Stimulated activated CD4-positive, alpha-beta T cell treated with anti-CD3 and anti-CD28 coated beads, Interleukin-1b, Interleukin-23, amount 100 ng/mL, for 48 hours (primary cell): Measurements from ENCODE around the gene DCUN1D3.
A peak's percentile ranks its signal among the peaks of the same experiment; 100 is the strongest.
"Not testable (repeated sequence)": the region's sequence is repeated elsewhere in the genome, so short reads cannot be mapped to it uniquely, and the experiment has no call there.

Source experiments
- DNase-seq: peaks from one replicate; pipeline ENCODE4 v3.0.0-alpha.2; 2020

Gene DCUN1D3

GRCh38 chr16:20886320-20886719 is 13.8 kb downstream of the DCUN1D3 start:
- DNase-seq: no peak

DNA sequence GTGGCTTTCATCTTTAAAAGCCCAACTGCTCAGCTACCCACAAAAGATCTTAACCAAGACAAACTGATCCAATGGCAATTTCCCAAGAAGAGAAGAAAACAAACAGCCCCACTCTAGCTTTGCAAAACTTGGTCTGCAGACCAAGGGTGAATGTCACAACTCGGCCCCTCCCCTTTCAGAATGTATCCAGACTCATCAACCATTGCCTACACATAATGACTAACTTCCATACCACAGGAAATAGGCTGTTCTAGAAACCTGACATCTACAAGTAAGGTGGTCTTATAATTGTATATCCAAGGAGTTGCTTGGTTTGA is 16.0 kb downstream of the DCUN1D3 start:
- DNase-seq: peak; percentile 25

DNA sequence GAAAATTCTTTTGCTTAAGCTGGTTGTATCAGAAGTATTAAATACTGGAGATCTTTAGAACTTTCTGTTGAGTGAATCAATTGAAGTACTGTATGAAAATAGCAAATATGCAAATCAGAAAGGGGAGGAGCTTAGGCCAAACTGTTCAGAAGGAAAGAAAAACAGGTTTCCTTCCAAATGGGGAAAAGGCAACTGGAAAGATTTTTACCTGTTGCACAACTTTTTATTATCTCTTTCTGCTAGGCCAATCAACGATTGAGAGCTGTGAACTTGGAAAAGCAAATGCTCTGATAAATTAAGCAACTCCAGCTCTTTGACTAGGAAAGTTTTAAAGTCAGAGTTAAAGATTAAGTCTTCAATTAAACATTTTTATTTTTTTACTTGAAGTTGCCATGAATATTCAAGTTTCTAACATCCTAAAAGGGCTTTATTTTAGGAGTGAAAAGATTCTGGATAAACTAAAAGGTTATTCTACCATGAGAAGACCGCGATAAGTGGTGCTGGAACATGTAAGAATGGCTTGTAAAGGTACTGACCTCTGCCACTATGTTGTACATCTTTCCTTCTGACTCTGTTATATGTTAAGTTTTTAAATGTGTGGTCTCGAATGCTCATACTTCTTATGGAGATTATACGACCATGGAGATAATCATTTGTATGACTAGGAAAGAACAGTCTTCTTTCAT is 16.5 kb downstream of the DCUN1D3 start:
- no peak for DNase-seq

DNA sequence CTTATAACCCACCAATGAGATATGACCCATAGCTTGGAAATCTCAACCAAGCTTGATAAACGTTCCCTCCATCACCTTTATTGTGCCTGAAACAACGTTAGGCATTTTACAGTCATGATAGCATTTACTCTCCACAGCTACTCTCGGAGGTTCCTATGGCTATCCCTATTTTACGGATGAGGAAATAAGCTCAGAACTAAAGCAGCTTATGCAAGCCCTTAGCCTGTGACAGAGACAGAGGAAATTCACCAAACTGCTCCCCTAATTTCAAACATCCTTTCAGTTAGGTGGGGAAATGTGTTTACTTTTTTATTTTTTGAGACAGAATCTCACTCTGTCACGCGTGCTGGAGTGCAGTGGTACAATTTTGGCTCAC is 18.7 kb downstream of the DCUN1D3 start:
- no peak for DNase-seq

GRCh38 chr16:20880867-20881502 is 19.2 kb downstream of the DCUN1D3 start:
- DNase-seq: no peak

DNA sequence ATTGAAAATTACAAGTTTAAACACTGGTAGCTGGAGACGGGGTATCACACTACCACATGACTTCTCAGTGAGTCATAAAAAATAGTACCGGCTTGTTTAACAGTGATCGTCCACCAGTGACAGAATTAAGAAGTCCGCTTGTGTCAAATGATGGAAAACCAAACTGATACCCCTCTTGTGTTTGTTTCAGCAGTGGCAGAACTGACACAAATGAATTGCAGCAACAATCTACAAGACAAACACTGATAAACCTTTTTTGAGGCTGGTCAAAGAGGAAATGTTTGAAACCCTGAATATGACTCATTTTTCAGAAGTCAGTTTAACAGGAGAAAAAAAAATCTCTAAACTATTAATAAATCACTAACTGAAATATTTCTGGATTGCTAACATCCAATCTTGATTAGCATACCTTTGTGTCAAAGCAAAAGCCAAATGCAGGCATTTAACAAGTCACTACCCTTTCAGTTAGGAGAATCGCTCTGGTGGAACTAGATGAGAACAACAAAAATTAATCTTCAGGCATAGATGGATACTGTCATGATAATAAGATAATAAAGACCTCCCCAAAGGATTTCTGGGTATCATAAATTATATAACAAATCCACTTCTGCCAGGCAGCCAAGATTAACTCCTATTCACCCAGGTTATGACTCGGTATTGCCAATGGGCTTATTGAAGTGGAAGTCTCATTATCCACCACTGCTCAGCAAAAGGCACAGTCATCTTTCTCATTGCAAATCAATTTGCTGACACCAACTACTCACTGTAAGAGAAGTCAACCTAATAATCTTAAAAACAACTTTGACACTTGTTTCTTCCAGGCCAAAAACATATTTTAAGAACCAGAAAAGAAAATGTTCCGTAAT is 20.8 kb downstream of the DCUN1D3 start:
- no peak for DNase-seq

GRCh38 chr16:20878682-20879147 is 21.4 kb downstream of the DCUN1D3 start:
- no peak for DNase-seq

- DNase-seq: no peak
Measured at GRCh38 chr16:20875355-20875650, 24.9 kb downstream of the DCUN1D3 start.

DNA sequence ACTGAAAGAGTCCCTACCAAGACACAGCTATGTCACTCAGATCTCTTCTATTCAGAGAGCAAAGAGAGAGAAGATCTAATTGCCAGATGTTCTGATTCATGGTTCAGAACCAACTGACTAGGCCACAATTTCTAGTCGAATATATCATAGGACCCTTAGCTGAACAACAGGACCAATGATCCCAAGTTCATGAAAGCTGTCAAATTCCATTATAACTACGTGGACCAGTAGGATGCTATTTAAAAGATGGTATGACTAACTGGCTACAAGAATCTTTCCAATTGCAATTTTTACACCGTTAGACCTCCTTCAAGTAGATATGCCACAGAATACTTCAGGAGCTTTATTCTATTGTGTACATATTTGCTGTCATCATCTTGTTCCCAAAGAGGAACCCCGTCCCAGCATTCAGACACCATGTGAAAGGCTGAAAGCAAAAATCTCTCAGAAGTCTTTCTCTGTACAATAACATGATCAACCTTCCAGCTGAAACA is 26.0 kb downstream of the DCUN1D3 start:
- DNase-seq: no peak

GRCh38 chr16:20873331-20873730 is 26.8 kb downstream of the DCUN1D3 start:
- no peak for DNase-seq

DNA sequence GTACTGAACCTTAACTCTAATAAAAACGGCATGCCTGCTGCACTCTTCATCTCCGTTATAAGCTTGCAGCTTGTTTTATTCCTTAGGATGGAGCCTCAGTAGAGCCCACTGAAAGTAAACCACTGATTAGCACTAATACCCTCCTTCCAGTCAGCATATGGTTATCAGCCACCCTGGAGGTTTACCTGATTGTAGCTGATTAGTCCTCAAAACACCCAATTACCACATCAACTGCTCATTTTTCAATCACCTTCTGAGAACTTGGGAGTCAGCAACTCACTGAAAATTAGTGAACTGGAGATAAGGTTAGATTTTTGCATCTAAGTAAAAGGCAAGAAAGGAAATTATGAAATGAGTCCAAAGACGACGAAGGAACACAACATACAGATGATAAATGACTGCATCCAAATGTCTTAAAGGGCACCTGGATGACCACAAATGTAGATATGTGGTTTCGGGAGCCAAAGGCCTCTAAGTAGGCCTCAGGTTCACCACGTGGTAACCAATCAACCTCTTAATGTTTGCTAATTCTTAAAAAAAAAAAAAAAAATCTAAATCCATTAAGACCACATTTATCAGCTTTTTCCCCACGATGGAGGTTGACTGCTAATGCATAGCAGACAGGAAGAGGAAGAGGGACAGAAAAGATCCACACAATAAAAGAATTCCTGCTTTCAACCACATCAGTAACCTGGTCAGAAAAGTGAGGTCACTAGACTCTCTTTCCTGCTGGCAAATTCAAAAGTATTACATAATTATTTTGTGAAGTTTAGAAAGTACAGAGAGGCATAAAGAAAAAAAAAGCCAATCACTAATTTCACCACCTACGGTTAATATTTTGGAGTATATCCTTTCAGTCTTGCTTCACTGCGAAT is 28.0 kb downstream of the DCUN1D3 start:
- DNase-seq: no peak

- no peak for DNase-seq
Measured at GRCh38 chr16:20871258-20871657, 28.9 kb downstream of the DCUN1D3 start.

- no peak for DNase-seq
Measured at GRCh38 chr16:20870122-20870820, 29.9 kb downstream of the DCUN1D3 start.

DNA sequence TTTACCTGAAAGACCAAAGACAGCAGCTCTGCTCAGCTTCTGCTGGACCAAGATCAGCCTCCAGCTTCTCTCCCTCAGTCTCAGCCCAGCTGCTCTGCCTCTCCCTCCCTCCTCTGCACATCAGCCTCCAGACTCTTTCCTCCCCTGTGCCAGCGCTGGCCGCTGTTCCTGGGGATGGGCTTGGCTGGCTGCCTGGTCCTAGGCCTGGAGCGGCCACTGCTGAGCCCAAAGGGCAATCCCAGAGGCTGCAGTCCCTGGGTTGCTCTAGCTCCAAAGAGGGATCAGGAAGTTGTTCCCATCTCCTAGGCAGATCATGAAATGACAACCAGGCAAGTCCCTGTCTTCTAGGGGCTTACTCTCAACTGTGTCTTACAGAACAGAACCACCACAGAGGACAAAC is 31.3 kb downstream of the DCUN1D3 start:
- no peak for DNase-seq

DNA sequence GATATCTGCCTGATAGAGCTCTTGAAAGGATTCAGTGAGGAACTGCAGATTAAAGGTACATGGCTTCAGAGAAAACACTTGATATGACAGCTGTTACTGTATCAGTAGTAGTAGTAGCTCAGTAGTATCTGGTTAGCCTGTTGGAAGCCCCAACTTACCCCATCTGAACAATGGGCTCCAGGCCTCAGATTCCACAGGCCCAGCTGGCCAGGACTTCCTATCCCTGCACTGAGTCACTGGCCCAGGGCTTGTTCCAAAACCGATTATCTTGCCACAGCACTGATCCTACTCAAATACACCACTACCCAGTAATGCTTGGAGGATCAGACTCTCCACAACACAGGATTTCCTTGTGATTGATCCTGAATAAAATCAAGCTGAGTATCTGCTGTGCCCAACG is 32.6 kb downstream of the DCUN1D3 start:
- DNase-seq: no peak

- no peak for DNase-seq
Measured at GRCh38 chr16:20866801-20867200, 33.4 kb downstream of the DCUN1D3 start.

DNA sequence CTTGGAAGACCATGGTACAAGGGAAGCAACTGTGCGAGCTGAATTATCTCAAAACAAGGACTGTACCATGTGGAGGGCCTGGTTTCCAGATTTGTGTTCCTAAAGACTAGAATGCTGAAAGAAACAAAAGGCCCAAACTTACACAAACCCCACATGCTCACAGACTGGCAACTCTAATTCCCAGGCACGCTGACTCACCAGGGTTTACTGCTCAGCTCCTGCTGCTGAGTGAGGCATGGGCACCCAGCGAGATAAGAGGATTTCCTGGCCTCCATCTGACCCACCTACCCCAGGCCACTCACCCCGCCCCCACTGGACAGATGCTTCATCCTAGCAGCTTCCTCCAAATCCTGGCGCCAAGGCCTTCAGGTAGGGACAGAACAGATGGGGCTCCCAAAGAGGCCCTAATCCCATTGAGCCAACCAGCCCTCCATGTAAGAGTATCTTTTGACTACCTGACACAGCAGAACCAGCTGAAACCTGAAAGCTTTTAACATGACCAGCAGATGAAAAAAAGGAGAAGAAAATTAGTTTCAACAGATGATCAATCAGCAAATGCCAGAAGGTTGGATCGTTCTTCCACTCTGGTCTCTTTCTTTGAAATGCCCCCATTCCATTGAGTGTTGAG is 33.9 kb downstream of the DCUN1D3 start:
- no peak for DNase-seq

GRCh38 chr16:20865420-20866131 is 34.6 kb downstream of the DCUN1D3 start:
- no peak for DNase-seq

DNA sequence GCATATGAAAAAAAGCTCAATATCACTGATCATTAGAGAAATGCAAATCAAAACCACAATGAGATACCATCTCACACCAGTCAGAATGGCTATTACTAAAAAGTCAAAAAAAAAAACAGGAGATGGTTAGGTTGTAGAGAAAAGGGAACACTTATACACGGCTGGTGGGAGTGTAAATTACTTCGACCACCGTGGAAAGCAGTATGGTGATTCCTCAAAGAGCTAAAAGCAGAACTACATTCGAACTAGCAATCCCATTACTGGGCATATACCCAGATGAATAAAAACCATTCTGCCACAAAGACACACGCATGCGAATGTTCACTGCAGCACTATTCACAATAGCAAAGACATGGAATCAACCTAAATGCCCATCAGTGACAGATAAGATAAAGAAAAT is 35.8 kb downstream of the DCUN1D3 start:
- DNase-seq: not testable (repeated sequence)

- DNase-seq: no peak
Measured at GRCh38 chr16:20862162-20862960, 37.8 kb downstream of the DCUN1D3 start.
